DND-41 (cell line): ENCODE measurements around the gene NEGR1.

Experiments
- ATAC-seq: fragments of 200-7000 bp; cut with Tn5 transposase; 3 replicates; pipeline ENCODE4 v1.9.1; 2021; ENCODE audit warnings: low read depth; ENCODE audit not compliant: insufficient read depth
- DNase-seq: peaks from one replicate; pipeline ENCODE4 v3.0.0-alpha.2; 2020
- H2AFZ ChIP-seq: 2 replicates; pipeline ENCODE4 v1.6.0; 2012; ENCODE audit warnings: low read depth, low read length
- H3K27ac ChIP-seq: 2 replicates; pipeline ENCODE4 v1.5.1; 2012; ENCODE audit warnings: low read length, inconsistent platforms
- H3K27me3 ChIP-seq: fragments of 200-600 bp; sonication (generic); 2 replicates; pipeline ENCODE4 v1.6.0; 2012; ENCODE audit warnings: low read length, mild to moderate bottlenecking, inconsistent platforms; ENCODE audit not compliant: insufficient read depth, poor library complexity
- H3K36me3 ChIP-seq: 2 replicates; pipeline ENCODE4 v1.5.1; 2012; ENCODE audit warnings: low read length, inconsistent platforms; ENCODE audit not compliant: insufficient read depth
- H3K4me1 ChIP-seq: 2 replicates; pipeline ENCODE4 v1.5.1; 2012; ENCODE audit warnings: mild to moderate bottlenecking, low read length; ENCODE audit not compliant: insufficient read depth
- H3K4me2 ChIP-seq: 2 replicates; pipeline ENCODE4 v1.6.0; 2012; ENCODE audit warnings: mild to moderate bottlenecking, moderate library complexity, low read length, inconsistent platforms; ENCODE audit not compliant: insufficient read depth
- H3K4me3 ChIP-seq, 2 experiments: fragments of 200-600 bp in 1 of 2; shearing (Covaris generic) in 1 of 2; 2 replicates each; pipeline ENCODE4 v1.5.1; 2012 to 2016; ENCODE audit warnings: inconsistent platforms in 2 of 2, low read length in 2 of 2, mild to moderate bottlenecking in 2 of 2, low read depth in 1 of 2, moderate library complexity in 1 of 2
- H3K79me2 ChIP-seq: 2 replicates; pipeline ENCODE4 v1.6.0; 2012; ENCODE audit warnings: low read length, inconsistent platforms; ENCODE audit not compliant: insufficient read depth
- H3K9ac ChIP-seq: 2 replicates; pipeline ENCODE4 v1.6.0; 2012; ENCODE audit warnings: low read depth, mild to moderate bottlenecking, inconsistent platforms, low read length, moderate library complexity
- H3K9me3 ChIP-seq: 2 replicates; pipeline ENCODE4 v1.5.1; 2012; ENCODE audit warnings: low read length, moderate library complexity, mild to moderate bottlenecking, inconsistent platforms; ENCODE audit not compliant: insufficient read depth, severe bottlenecking
- H4K20me1 ChIP-seq: 2 replicates; pipeline ENCODE4 v1.6.0; 2012; ENCODE audit warnings: low read length; ENCODE audit not compliant: insufficient read depth
- EZH2 ChIP-seq: IDR thresholded peaks from 3 replicates; pipeline ENCODE4 v1.6.1; 2012; ENCODE audit warnings: borderline replicate concordance, low read depth, mild to moderate bottlenecking, moderate library complexity, low read length, inconsistent platforms; ENCODE audit not compliant: severe bottlenecking
- TF ChIP-seq, protein P1 (sequence below): IDR thresholded peaks from 2 replicates; pipeline ENCODE4 v1.5.1; 2012; ENCODE audit warnings: borderline replicate concordance, low read length, moderate library complexity, mild to moderate bottlenecking; ENCODE audit not compliant: poor library complexity, severe bottlenecking; ENCODE audit errors: extremely low read depth

The NEGR1 gene

GRCh38 chr1:71428029-71428428 is 854.3 kb downstream of the NEGR1 start:
- no peak for TF ChIP-seq EZH2
- TF ChIP-seq, protein P1, sequence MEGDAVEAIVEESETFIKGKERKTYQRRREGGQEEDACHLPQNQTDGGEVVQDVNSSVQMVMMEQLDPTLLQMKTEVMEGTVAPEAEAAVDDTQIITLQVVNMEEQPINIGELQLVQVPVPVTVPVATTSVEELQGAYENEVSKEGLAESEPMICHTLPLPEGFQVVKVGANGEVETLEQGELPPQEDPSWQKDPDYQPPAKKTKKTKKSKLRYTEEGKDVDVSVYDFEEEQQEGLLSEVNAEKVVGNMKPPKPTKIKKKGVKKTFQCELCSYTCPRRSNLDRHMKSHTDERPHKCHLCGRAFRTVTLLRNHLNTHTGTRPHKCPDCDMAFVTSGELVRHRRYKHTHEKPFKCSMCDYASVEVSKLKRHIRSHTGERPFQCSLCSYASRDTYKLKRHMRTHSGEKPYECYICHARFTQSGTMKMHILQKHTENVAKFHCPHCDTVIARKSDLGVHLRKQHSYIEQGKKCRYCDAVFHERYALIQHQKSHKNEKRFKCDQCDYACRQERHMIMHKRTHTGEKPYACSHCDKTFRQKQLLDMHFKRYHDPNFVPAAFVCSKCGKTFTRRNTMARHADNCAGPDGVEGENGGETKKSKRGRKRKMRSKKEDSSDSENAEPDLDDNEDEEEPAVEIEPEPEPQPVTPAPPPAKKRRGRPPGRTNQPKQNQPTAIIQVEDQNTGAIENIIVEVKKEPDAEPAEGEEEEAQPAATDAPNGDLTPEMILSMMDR, result no peak
- Histone ChIP-seq H2AFZ (no peak overlapping the region), H3K27me3 (no peaks in the 10 kb centered on the region), H3K4me3 (no peak overlapping the region), H3K4me2 (no peak overlapping the region), H3K9me3 (no peaks in the 10 kb centered on the region), H3K9ac (no peak overlapping the region), H3K27ac (no peak overlapping the region), H3K36me3 (no peaks in the 10 kb centered on the region), H3K4me1 (no peaks in the 10 kb centered on the region), H4K20me1 (no peaks in the 10 kb centered on the region), H3K79me2 (no peaks in the 10 kb centered on the region)
- no peak for ATAC-seq
- no peak for DNase-seq

DNA sequence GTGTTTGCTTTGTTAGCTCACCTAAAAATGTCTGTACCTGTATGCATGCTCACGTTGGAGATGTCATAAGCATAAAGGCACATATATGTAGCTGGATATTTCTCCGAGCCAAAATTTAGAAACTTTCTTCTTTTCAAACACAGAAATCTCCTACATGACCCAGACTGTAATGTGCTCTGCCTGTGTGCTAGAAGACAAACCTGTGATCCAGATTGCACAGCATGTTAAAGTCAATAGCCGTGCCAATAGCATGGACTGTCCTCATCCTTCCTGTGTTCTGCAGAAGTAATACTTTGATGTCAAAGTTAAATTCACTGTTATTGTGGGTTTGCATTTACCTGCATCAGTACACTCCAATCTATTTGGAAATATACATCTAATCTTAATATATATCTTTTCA is 855.3 kb downstream of the NEGR1 start:
- Histone ChIP-seq H3K27ac (no peak overlapping the region), H3K36me3 (no peaks in the 10 kb centered on the region), H3K4me3 (no peak overlapping the region), H3K79me2 (no peaks in the 10 kb centered on the region), H3K4me2 (no peak overlapping the region), H3K9me3 (no peaks in the 10 kb centered on the region), H3K4me1 (no peaks in the 10 kb centered on the region), H4K20me1 (no peaks in the 10 kb centered on the region), H2AFZ (peak overlapping the region; percentile 47; the same call in 1 of the 2 replicates), H3K9ac (no peak overlapping the region), H3K27me3 (no peaks in the 10 kb centered on the region)
- no peak for ATAC-seq
- TF ChIP-seq, protein P1, result no peak
- TF ChIP-seq EZH2, result no peak
- DNase-seq, result no peak

- no peak for ATAC-seq
- H3K9me3 ChIP-seq, result no peaks in the 10 kb centered on the region
- no peaks in the 10 kb centered on the region for H3K79me2 ChIP-seq
- no peak overlapping the region for H3K9ac ChIP-seq
- no peaks in the 10 kb centered on the region for H3K4me1 ChIP-seq
- no peak overlapping the region for H3K4me2 ChIP-seq
- H2AFZ ChIP-seq, result no peak overlapping the region
- no peak for DNase-seq
- no peaks in the 10 kb centered on the region for H3K36me3 ChIP-seq
- TF ChIP-seq EZH2, result no peak
- TF ChIP-seq, protein P1, result no peak
- H4K20me1 ChIP-seq, result no peaks in the 10 kb centered on the region
- no peaks in the 10 kb centered on the region for H3K27me3 ChIP-seq
- no peak overlapping the region for H3K4me3 ChIP-seq
- H3K27ac ChIP-seq, result no peak overlapping the region
Measured at GRCh38 chr1:71424536-71424935, 857.8 kb downstream of the NEGR1 start.

DNA sequence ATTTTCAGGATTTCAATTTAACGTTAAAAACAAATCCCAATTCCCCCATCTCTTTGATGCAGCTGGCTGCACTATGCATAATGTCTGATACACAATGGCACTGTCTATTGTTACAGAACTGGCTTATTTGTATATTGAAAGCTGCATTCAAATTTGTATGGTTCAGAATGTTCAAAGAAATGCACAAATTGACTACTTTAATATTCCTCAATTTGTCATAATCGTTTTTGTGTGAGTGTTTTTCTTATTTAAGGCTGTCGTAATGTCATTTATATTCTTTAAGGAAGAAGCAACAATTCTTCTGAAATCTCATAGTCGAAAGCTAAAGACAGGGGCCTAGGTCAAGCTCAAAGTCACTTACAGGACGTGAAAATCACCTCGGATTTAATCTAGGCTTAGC is 860.1 kb downstream of the NEGR1 start:
- no peaks in the 10 kb centered on the region for H3K9me3 ChIP-seq
- TF ChIP-seq EZH2, result no peak
- TF ChIP-seq, protein P1, result no peak
- no peaks in the 10 kb centered on the region for H3K36me3 ChIP-seq
- H3K27me3 ChIP-seq, result no peaks in the 10 kb centered on the region
- ATAC-seq (no peak), DNase-seq (no peak)
- no peak overlapping the region for H3K27ac ChIP-seq
- H3K4me3 ChIP-seq, result no peak overlapping the region
- H3K79me2 ChIP-seq, result no peaks in the 10 kb centered on the region
- H3K4me1 ChIP-seq, result no peaks in the 10 kb centered on the region
- H4K20me1 ChIP-seq, result no peaks in the 10 kb centered on the region
- no peak overlapping the region for H3K9ac ChIP-seq
- no peak overlapping the region for H2AFZ ChIP-seq
- H3K4me2 ChIP-seq, result no peak overlapping the region
